Tibial nerve (tissue), 3 donors: Measurements from ENCODE around the gene DCTN4.

ENCODE experiments used
- CTCF ChIP-seq, 5 experiments: fragments of 200-600 bp in 3 of 5; fragments of 450-650 bp in 2 of 5; sonication (generic) in 3 of 5; IDR thresholded peaks; one replicate each; pipeline ENCODE4 v1.5.1; 2016 to 2019; ENCODE audit warnings: antibody characterized with exemption in 5 of 5, mild to moderate bottlenecking in 3 of 5, moderate library complexity in 2 of 5
- POLR2A ChIP-seq, 2 donors: fragments of 450-650 bp; IDR thresholded peaks; one replicate each; pipeline ENCODE4 v1.6.1; 2017; ENCODE audit warnings: antibody characterized with exemption in 2 of 2, mild to moderate bottlenecking in 2 of 2, moderate library complexity in 2 of 2

GRCh38 chr5:150766251-150766650, 7.4 kb upstream of the DCTN4 start:
- TF ChIP-seq CTCF (IDR thresholded peaks at IDR 0.05) = no peak
- no peak for TF ChIP-seq POLR2A (IDR thresholded peaks at IDR 0.05)
